Fibroblast of skin of back (primary cell): ENCODE results near the gene OTULIN.

Source experiments
- DNase-seq: peaks from one replicate; pipeline ENCODE4 v3.0.0-alpha.2; 2013

The OTULIN gene

GRCh38 chr5:14698495-14698894 lies 34.0 kb downstream of the OTULIN start:
- DNase-seq: no peak

- DNase-seq: no peak
Observed at GRCh38 chr5:14699159-14699558, 34.6 kb downstream of the OTULIN start.

- DNase-seq: no peak
Observed at GRCh38 chr5:14699807-14700400, 35.4 kb downstream of the OTULIN start.

GRCh38 chr5:14700478-14701436 lies 36.2 kb downstream of the OTULIN start:
- DNase-seq: no peak

GRCh38 chr5:14701556-14701955 lies 37.0 kb downstream of the OTULIN start:
- DNase-seq: no peak

GRCh38 chr5:14702238-14702839 lies 37.8 kb downstream of the OTULIN start:
- DNase-seq: no peak

- no peak for DNase-seq
Observed at GRCh38 chr5:14705556-14705955, 41.0 kb downstream of the OTULIN start.

GRCh38 chr5:14706615-14707021 lies 42.1 kb downstream of the OTULIN start:
- peak; percentile 74 for DNase-seq

- DNase-seq: no peak
Observed at GRCh38 chr5:14707811-14708390, 43.4 kb downstream of the OTULIN start.

- no peak for DNase-seq
Observed at GRCh38 chr5:14708551-14708950, 44.0 kb downstream of the OTULIN start.

- DNase-seq: no peak
Observed at GRCh38 chr5:14710313-14710994, 45.9 kb downstream of the OTULIN start.

GRCh38 chr5:14712131-14712530 lies 47.6 kb downstream of the OTULIN start:
- DNase-seq: no peak

- no peak for DNase-seq
Observed at GRCh38 chr5:14712666-14713065, 48.1 kb downstream of the OTULIN start.

- DNase-seq: no peak
Observed at GRCh38 chr5:14713476-14714390, 49.2 kb downstream of the OTULIN start.

GRCh38 chr5:14714706-14715105 lies 50.2 kb downstream of the OTULIN start:
- DNase-seq: no peak

GRCh38 chr5:14715481-14715880 lies 51.0 kb downstream of the OTULIN start:
- DNase-seq: peak; percentile 54

GRCh38 chr5:14716755-14717752 lies 52.5 kb downstream of the OTULIN start:
- no peak for DNase-seq

- no peak for DNase-seq
Observed at GRCh38 chr5:14718778-14719177, 54.3 kb downstream of the OTULIN start.

GRCh38 chr5:14720236-14720923 lies 55.9 kb downstream of the OTULIN start:
- DNase-seq: peak; percentile 78
